Trophoblast cell (in vitro differentiated cells and primary cell): Measurements from ENCODE around the gene TRIM67.

ENCODE experiments used
- DNase-seq, 2 donors: peaks; one replicate each; pipeline ENCODE4 v3.0.0-alpha.2; 2016
- H2AFZ ChIP-seq: 2 replicates; pipeline ENCODE4 v1.6.1; 2013; ENCODE audit warnings: low read length, moderate library complexity, mild to moderate bottlenecking; ENCODE audit not compliant: insufficient read depth, poor library complexity
- H2AK5ac ChIP-seq: 2 replicates; pipeline ENCODE4 v1.6.1; 2013; ENCODE audit warnings: mild to moderate bottlenecking, low read length
- H2BK120ac ChIP-seq: 2 replicates; pipeline ENCODE4 v1.6.1; 2013; ENCODE audit warnings: low read length, mild to moderate bottlenecking, moderate library complexity; ENCODE audit not compliant: insufficient read depth, poor library complexity
- H2BK12ac ChIP-seq: 2 replicates; pipeline ENCODE4 v1.6.1; 2013; ENCODE audit warnings: mild to moderate bottlenecking, low read length, moderate library complexity
- H2BK5ac ChIP-seq: 2 replicates; pipeline ENCODE4 v1.6.1; 2013; ENCODE audit warnings: low read length, low read depth, moderate library complexity, mild to moderate bottlenecking; ENCODE audit not compliant: poor library complexity
- H3K14ac ChIP-seq: 2 replicates; pipeline ENCODE4 v1.6.1; 2013; ENCODE audit warnings: mild to moderate bottlenecking, low read length
- H3K18ac ChIP-seq: 2 replicates; pipeline ENCODE4 v1.6.1; 2013; ENCODE audit warnings: mild to moderate bottlenecking, low read length
- H3K23ac ChIP-seq: 2 replicates; pipeline ENCODE4 v1.6.1; 2013; ENCODE audit warnings: low read length
- H3K27ac ChIP-seq: 2 replicates; pipeline ENCODE4 v1.5.1; 2013; ENCODE audit warnings: low read depth, mild to moderate bottlenecking, inconsistent platforms, low read length, moderate library complexity
- H3K27me3 ChIP-seq: 2 replicates; pipeline ENCODE4 v1.6.1; 2013; ENCODE audit warnings: inconsistent platforms, mild to moderate bottlenecking, low read length, moderate library complexity; ENCODE audit not compliant: insufficient read depth
- H3K36me3 ChIP-seq, 2 experiments: 1 replicate in 1 of 2; 2 replicates in 1 of 2; pipeline ENCODE4 v1.6.1; 2013; ENCODE audit warnings: low read length in 2 of 2, mild to moderate bottlenecking in 2 of 2, moderate library complexity in 1 of 2; ENCODE audit not compliant: insufficient read depth in 2 of 2, control insufficient read depth in 1 of 2
- H3K4ac ChIP-seq: 2 replicates; pipeline ENCODE4 v1.6.1; 2013; ENCODE audit warnings: low read depth, mild to moderate bottlenecking, low read length, moderate library complexity
- H3K4me1 ChIP-seq, 2 experiments: 1 replicate in 1 of 2; 2 replicates in 1 of 2; pipeline ENCODE4 v1.6.1; 2013; ENCODE audit warnings: low read length in 2 of 2, mild to moderate bottlenecking in 2 of 2, moderate library complexity in 1 of 2; ENCODE audit not compliant: insufficient read depth in 2 of 2, control insufficient read depth in 1 of 2
- H3K4me2 ChIP-seq: 2 replicates; pipeline ENCODE4 v1.6.1; 2013; ENCODE audit warnings: inconsistent platforms, mild to moderate bottlenecking, low read length, moderate library complexity
- H3K4me3 ChIP-seq: 2 replicates; pipeline ENCODE4 v1.5.1; 2013; ENCODE audit warnings: mild to moderate bottlenecking, low read depth, low read length, inconsistent platforms
- H3K79me1 ChIP-seq: one replicate; pipeline ENCODE4 v1.6.1; 2013; ENCODE audit warnings: low read length
- H3K79me2 ChIP-seq: 2 replicates; pipeline ENCODE4 v1.6.1; 2013; ENCODE audit warnings: low read length, mild to moderate bottlenecking; ENCODE audit not compliant: control insufficient read depth, insufficient read depth, poor library complexity
- H3K9ac ChIP-seq: 2 replicates; pipeline ENCODE4 v1.6.1; 2013; ENCODE audit warnings: mild to moderate bottlenecking, low read length
- H3K9me3 ChIP-seq: 2 replicates; pipeline ENCODE4 v1.6.1; 2013; ENCODE audit warnings: low read depth, mild to moderate bottlenecking, control low read depth, inconsistent platforms, low read length; ENCODE audit not compliant: insufficient read depth
- H4K12ac ChIP-seq: 2 replicates; pipeline ENCODE4 v1.6.1; 2013; ENCODE audit warnings: low read depth, mild to moderate bottlenecking, low read length, moderate library complexity
- H4K8ac ChIP-seq: 2 replicates; pipeline ENCODE4 v1.6.1; 2013; ENCODE audit warnings: low read depth, mild to moderate bottlenecking, low read length, moderate library complexity
- H4K91ac ChIP-seq: one replicate; pipeline ENCODE4 v1.6.1; 2013; ENCODE audit warnings: low read depth, mild to moderate bottlenecking, low read length, moderate library complexity
- WGBS: extraction: QIAGEN DNeasy Blood & Tissue Kit; methylation state at CpG from one replicate; pipeline ENCODE4 v1.1.7; 2013; ENCODE audit warnings: missing lambda C conversion rate; ENCODE audit not compliant: insufficient read length, insufficient coverage; ENCODE audit errors: extremely low coverage; 5-methylcytosine and 5-hydroxymethylcytosine counted together

TRIM67 gene

DNA sequence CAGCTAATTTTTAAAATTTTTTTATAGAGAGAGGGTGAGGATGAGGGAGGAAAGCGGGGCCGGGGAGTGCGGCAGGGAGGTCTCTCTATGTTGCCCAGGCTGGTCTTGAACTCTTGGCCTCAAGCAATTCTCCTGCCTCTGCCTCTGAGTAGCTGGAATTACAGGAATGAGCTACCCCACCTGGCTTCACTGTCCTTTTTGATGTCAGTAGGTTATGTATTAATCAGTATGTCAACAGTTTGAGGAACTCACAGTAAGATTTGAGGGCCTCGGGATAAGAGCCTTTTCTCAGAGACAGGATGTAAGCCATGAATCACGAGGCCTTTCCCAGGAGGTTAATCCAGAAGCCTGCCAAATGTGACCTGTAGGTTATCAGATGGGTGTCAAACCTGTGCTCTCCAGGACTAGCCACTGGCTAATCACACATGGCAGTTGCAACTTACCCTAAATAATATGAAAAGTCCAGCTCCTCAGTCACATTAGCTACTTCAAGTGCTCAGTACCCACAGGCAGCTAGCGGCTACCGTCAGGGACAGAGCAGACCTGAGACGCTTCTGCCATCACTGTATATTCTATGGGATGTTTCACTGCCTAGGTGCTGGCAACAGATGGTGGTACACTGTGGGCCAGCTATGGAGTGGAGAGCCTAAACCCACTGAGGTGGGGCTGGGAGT lies 33.1 kb downstream of the TRIM67 start:
- no peak overlapping the region for H4K8ac ChIP-seq
- no peaks in the 10 kb centered on the region for H3K36me3 ChIP-seq
- no peak overlapping the region for H2AFZ ChIP-seq
- no peak overlapping the region for H3K4ac ChIP-seq
- H2BK120ac ChIP-seq, result no peak overlapping the region
- H2BK12ac ChIP-seq, result no peak overlapping the region
- no peak overlapping the region for H3K18ac ChIP-seq
- WGBS, result no CpG with 5 or more reads among the region's 8 CpGs
- peaks cover 0 to 3% of the 10 kb centered on the region in 2 experiments for H3K4me1 ChIP-seq
- no peak overlapping the region for H3K23ac ChIP-seq
- no peaks in the 10 kb centered on the region for H3K79me2 ChIP-seq
- no peak overlapping the region for H3K14ac ChIP-seq
- no peak overlapping the region for H3K27ac ChIP-seq
- H4K12ac ChIP-seq, result no peak overlapping the region
- H4K91ac ChIP-seq, result no peak overlapping the region
- no peak overlapping the region for H3K4me3 ChIP-seq
- H3K27me3 ChIP-seq, result no peaks in the 10 kb centered on the region
- no peak overlapping the region for H3K9ac ChIP-seq
- H3K4me2 ChIP-seq, result no peak overlapping the region
- no peaks in the 10 kb centered on the region for H3K79me1 ChIP-seq
- DNase-seq, result peak; percentile 19 to 44
- H3K9me3 ChIP-seq, result peaks cover 4% of the 10 kb centered on the region
- H2BK5ac ChIP-seq, result no peak overlapping the region
- peak overlapping the region; percentile 19 for H2AK5ac ChIP-seq

DNA sequence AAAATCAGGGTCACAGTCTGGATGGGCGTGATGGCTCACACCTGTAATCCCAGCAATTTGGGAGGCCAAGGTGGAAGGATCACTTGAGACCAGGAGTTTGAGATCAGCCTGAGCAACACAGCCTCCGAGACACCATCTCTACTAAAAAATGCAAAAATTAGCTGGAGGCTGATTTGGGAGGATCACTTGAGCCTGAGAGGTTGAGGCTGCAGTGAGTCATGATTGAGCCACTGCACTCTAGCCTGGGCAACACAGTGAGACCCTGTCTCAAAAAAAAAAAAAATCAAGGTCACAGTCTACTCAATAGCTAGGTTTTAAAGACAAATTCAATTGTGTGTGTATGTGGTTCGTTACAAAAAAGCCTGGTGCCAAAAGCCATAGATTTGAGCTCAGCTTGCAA lies 34.4 kb downstream of the TRIM67 start:
- H3K18ac ChIP-seq, result no peak overlapping the region
- H2BK120ac ChIP-seq, result no peak overlapping the region
- H3K27me3 ChIP-seq, result no peaks in the 10 kb centered on the region
- no peak overlapping the region for H3K4me3 ChIP-seq
- H3K14ac ChIP-seq, result no peak overlapping the region
- DNase-seq, result peak; percentile 14 to 59
- WGBS, result no CpG with 5 or more reads among the region's 3 CpGs
- no peak overlapping the region for H3K4ac ChIP-seq
- no peaks in the 10 kb centered on the region for H3K79me1 ChIP-seq
- no peak overlapping the region for H3K4me2 ChIP-seq
- no peak overlapping the region for H2AK5ac ChIP-seq
- no peak overlapping the region for H4K12ac ChIP-seq
- peaks cover 0 to 3% of the 10 kb centered on the region in 2 experiments for H3K4me1 ChIP-seq
- no peaks in the 10 kb centered on the region for H3K79me2 ChIP-seq
- H3K27ac ChIP-seq, result no peak overlapping the region
- H2AFZ ChIP-seq, result no peak overlapping the region
- no peak overlapping the region for H4K91ac ChIP-seq
- no peak overlapping the region for H3K9ac ChIP-seq
- no peak overlapping the region for H3K23ac ChIP-seq
- H3K9me3 ChIP-seq, result no peaks in the 10 kb centered on the region
- H4K8ac ChIP-seq, result no peak overlapping the region
- no peak overlapping the region for H2BK12ac ChIP-seq
- no peaks in the 10 kb centered on the region for H3K36me3 ChIP-seq
- H2BK5ac ChIP-seq, result no peak overlapping the region

DNA sequence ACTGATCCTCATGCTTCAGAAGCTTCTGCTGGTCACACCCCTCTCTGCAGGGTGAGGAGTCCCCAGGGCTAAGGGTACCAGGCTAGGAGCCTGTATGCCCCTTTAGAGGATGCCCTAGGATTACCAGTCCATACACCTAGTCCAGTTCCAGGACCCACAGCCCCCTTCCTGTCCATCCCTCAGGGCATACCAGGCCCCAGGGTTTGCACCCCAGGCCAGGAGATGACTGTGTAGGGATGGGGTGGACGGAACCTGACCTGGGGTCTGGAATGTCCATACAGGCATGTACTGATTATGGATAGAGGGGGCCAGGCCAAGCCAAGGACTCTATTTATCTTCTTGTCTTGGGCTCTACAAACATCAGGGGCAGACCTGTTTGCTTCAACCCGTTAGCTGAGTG lies 34.9 kb downstream of the TRIM67 start:
- H3K79me2 ChIP-seq, result no peaks in the 10 kb centered on the region
- no peak overlapping the region for H2BK5ac ChIP-seq
- no peak for DNase-seq
- no peaks in the 10 kb centered on the region for H3K27me3 ChIP-seq
- no peaks in the 10 kb centered on the region for H3K9me3 ChIP-seq
- no peak overlapping the region for H3K4me3 ChIP-seq
- no CpG with 5 or more reads among the region's 2 CpGs for WGBS
- peaks cover 0 to 3% of the 10 kb centered on the region in 2 experiments for H3K4me1 ChIP-seq
- no peak overlapping the region for H4K8ac ChIP-seq
- no peak overlapping the region for H2BK12ac ChIP-seq
- no peak overlapping the region for H3K27ac ChIP-seq
- no peak overlapping the region for H3K9ac ChIP-seq
- H3K36me3 ChIP-seq, result no peaks in the 10 kb centered on the region
- H2BK120ac ChIP-seq, result no peak overlapping the region
- H3K14ac ChIP-seq, result no peak overlapping the region
- no peak overlapping the region for H3K4me2 ChIP-seq
- H3K79me1 ChIP-seq, result no peaks in the 10 kb centered on the region
- H3K23ac ChIP-seq, result no peak overlapping the region
- H3K18ac ChIP-seq, result no peak overlapping the region
- H4K91ac ChIP-seq, result no peak overlapping the region
- H2AFZ ChIP-seq, result no peak overlapping the region
- no peak overlapping the region for H4K12ac ChIP-seq
- H2AK5ac ChIP-seq, result no peak overlapping the region
- H3K4ac ChIP-seq, result no peak overlapping the region

DNA sequence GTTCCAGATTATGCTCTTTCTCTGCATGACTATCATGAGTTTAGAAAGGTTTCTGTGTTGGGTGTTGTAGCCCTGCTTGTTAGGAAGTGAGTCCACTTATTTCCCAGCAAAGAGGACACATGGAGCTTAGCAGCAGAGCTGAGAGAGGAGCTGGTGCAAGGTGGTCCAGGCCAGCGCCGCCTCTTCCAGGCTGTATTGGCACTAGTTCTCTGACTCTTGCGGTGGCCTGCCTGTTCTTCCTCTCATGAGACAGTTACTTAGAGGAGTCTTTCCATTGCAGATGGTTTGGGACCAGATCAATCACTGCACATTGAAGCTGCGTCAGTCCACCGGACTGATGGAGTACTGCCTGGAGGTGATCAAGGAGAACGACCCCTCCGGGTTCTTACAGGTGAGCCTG lies 38.0 kb downstream of the TRIM67 start:
- peak overlapping the region; percentile 10 for H4K91ac ChIP-seq
- no peak overlapping the region for H2BK5ac ChIP-seq
- no peak overlapping the region for H3K9ac ChIP-seq
- no peaks in the 10 kb centered on the region for H3K79me2 ChIP-seq
- H3K27ac ChIP-seq, result no peak overlapping the region
- H2BK12ac ChIP-seq, result no peak overlapping the region
- H2AFZ ChIP-seq, result no peak overlapping the region
- H4K8ac ChIP-seq, result no peak overlapping the region
- peaks cover 2% of the 10 kb centered on the region for H3K27me3 ChIP-seq
- no peak overlapping the region for H3K14ac ChIP-seq
- H4K12ac ChIP-seq, result no peak overlapping the region
- H2AK5ac ChIP-seq, result no peak overlapping the region
- H3K18ac ChIP-seq, result no peak overlapping the region
- no peaks in the 10 kb centered on the region for H3K36me3 ChIP-seq
- H3K4me1 ChIP-seq, result peaks cover 0 to 3% of the 10 kb centered on the region in 2 experiments
- H3K4me3 ChIP-seq, result no peak overlapping the region
- H3K9me3 ChIP-seq, result peaks cover 1% of the 10 kb centered on the region
- WGBS, result no CpG with 5 or more reads among the region's 7 CpGs
- no peak overlapping the region for H2BK120ac ChIP-seq
- H3K4me2 ChIP-seq, result no peak overlapping the region
- no peaks in the 10 kb centered on the region for H3K79me1 ChIP-seq
- H3K4ac ChIP-seq, result no peak overlapping the region
- no peak overlapping the region for H3K23ac ChIP-seq
- no peak for DNase-seq
